K562 (cell line): ENCODE data around the gene SNAPC2. TPM values are rescaled to one million over a fixed set of nuclear protein-coding genes. Genes with fewer than 3 reads are reported as not detected.

Experiments used
- BRF1 ChIP-seq: IDR thresholded peaks from 3 replicates; pipeline ENCODE4 v1.6.1; 2011; ENCODE audit warnings: borderline replicate concordance, mild to moderate bottlenecking; ENCODE audit not compliant: insufficient read length; ENCODE audit errors: extremely low read depth
- CBFA2T3 ChIP-seq: fragments of 450-650 bp; IDR thresholded peaks from 2 replicates; pipeline ENCODE4 v1.6.1; 2017
- CREM ChIP-seq: IDR thresholded peaks from 2 replicates; pipeline ENCODE4 v1.6.1; 2014; ENCODE audit warnings: antibody characterized with exemption, low read depth
- JUN ChIP-seq, 2 experiments: sonication (generic) in 1 of 2; formaldehyde crosslinking in 1 of 2; IDR thresholded peaks; 2 replicates each; pipeline versions ENCODE4 v1.6.1 to v1.8.0; 2012 to 2022; ENCODE audit warnings: borderline replicate concordance in 2 of 2, mild to moderate bottlenecking in 2 of 2, improper control_type of control experiment in 1 of 2, low read depth in 1 of 2, low read length in 1 of 2, missing genetic modification reagents in 1 of 2
- JUND ChIP-seq, 2 experiments: IDR thresholded peaks; 2 replicates in 1 of 2; 3 replicates in 1 of 2; pipeline ENCODE4 v1.6.1; 2011; ENCODE audit warnings: borderline replicate concordance in 2 of 2, low read depth in 2 of 2, low read length in 2 of 2, improper control_type of control experiment in 1 of 2, missing biosample characterization in 1 of 2, missing genetic modification characterization in 1 of 2, missing genetic modification reagents in 1 of 2
- MAZ ChIP-seq, 2 experiments: fragments of 450-650 bp in 1 of 2; sonication (generic) in 1 of 2; formaldehyde crosslinking; IDR thresholded peaks in 1 of 2; conservative IDR thresholded peaks in 1 of 2; 2 replicates each; pipeline versions ENCODE4 v1.4.0 to v1.5.0; 2020; ENCODE audit warnings: mild to moderate bottlenecking in 1 of 2, missing genetic modification reagents in 1 of 2
- MTA1 ChIP-seq: fragments of 450-650 bp; IDR thresholded peaks from 2 replicates; pipeline ENCODE4 v1.6.1; 2017; ENCODE audit warnings: borderline replicate concordance
- NFE2 ChIP-seq: IDR thresholded peaks from 2 replicates; pipeline ENCODE4 v1.6.1; 2014; ENCODE audit warnings: antibody characterized with exemption, low read depth
- POLR2AphosphoS5 ChIP-seq: IDR thresholded peaks from 2 replicates; pipeline ENCODE4 v1.6.1; 2011; ENCODE audit warnings: mild to moderate bottlenecking, low read depth, low read length, moderate library complexity; ENCODE audit not compliant: control insufficient read depth, insufficient read depth
- TOE1 ChIP-seq, 2 experiments: fragments of 450-650 bp in 1 of 2; sonication (generic) in 1 of 2; formaldehyde crosslinking in 1 of 2; IDR thresholded peaks; 2 replicates each; pipeline versions ENCODE4 v1.7.1 to v1.8.0; 2016 to 2022; ENCODE audit warnings: borderline replicate concordance in 2 of 2, mild to moderate bottlenecking in 2 of 2, antibody characterized with exemption in 1 of 2, inconsistent platforms in 1 of 2, low read depth in 1 of 2, missing genetic modification reagents in 1 of 2, moderate library complexity in 1 of 2
- TRIM28 ChIP-seq: fragments of 450-650 bp; IDR thresholded peaks from 2 replicates; pipeline ENCODE4 v1.6.1; 2017
- polyA plus RNA-seq, 8 experiments: library from polyadenylated mRNA; depleted of rRNA in 4 of 8; stranded (reverse) in 5 of 8; unstranded in 3 of 8; fragments of >200 nt; fragmentation: Nextera tagmentation in 2 of 8; fragmentation: Illumina TruSeq in 1 of 8; extraction: Ambion mirVana in 2 of 8; extraction: Trizol in 1 of 8; gene quantifications; 2 replicates each; pipeline versions ENCODE4 v1.2.1 to v1.2.3, GENCODE V29; 2011 to 2014; ENCODE audit warnings: inconsistent platforms in 1 of 8, missing spikeins in 1 of 8
- total RNA-seq, 7 experiments: library from RNA; depleted of rRNA in 6 of 7; stranded (reverse); fragments of >200 nt in 6 of 7; fragmentation: Illumina TruSeq in 2 of 7; extraction: Trizol in 2 of 7; gene quantifications; 2 replicates each; pipeline versions ENCODE4 v1.2.1 to v1.2.3, GENCODE V29; 2011 to 2021; ENCODE audit warnings: low replicate concordance in 1 of 7
- TF ChIP-seq, protein P1 (sequence below): fragments of 450-650 bp; formaldehyde crosslinking; IDR thresholded peaks from 2 replicates; pipeline ENCODE4 v1.4.0; 2022; ENCODE audit warnings: missing genetic modification characterization
- TF ChIP-seq, protein P2 (sequence below), 2 experiments: fragments of 450-650 bp in 1 of 2; sonication (generic) in 1 of 2; formaldehyde crosslinking in 1 of 2; IDR thresholded peaks; 2 replicates each; pipeline versions ENCODE4 v1.7.1 to v1.9.0; 2016 to 2022; ENCODE audit warnings: inconsistent platforms in 1 of 2, mild to moderate bottlenecking in 1 of 2, missing genetic modification reagents in 1 of 2

Gene SNAPC2
- total and polyA plus RNA-seq, 9 of the 15 experiments (the other 6 are each of a cell fraction or from before 2014, with no cell fraction given) = 0.59 to 45.1 (median 15.3) TPM

- TF ChIP-seq JUN (IDR thresholded peaks at IDR 0.05; ENCODE audit: borderline replicate concordance, low read depth, low read length) (no peak), JUN (CRISPR knock-in tag; IDR thresholded peaks at IDR 0.05; ENCODE audit: borderline replicate concordance) (peak; percentile 77; the same call in 1 of the 2 replicates), JUND (IDR thresholded peaks at IDR 0.05; ENCODE audit: borderline replicate concordance, low read depth, low read length) (peak; percentile 25; the same call in 1 of the 2 replicates), JUND (tag; IDR thresholded peaks at IDR 0.05; ENCODE audit: borderline replicate concordance, low read depth, low read length) (no peak), TOE1 (IDR thresholded peaks at IDR 0.05; ENCODE audit: borderline replicate concordance) (peak; percentile 40; the same call in 1 of the 2 replicates), TOE1 (CRISPR knock-in tag; IDR thresholded peaks at IDR 0.05; ENCODE audit: borderline replicate concordance, low read depth) (peak; percentile 63; the same call in 1 of the 2 replicates), NFE2 (no peak), MTA1 (0 out of 2 replicates have a peak, but pooled peaks have one; percentile 40), MAZ (CRISPR knock-in tag; conservative IDR thresholded peaks at IDR 0.05 in 1 of 2, IDR thresholded peaks at IDR 0.05 in 1 of 2) (peak; percentile 66 to 83; a peak in 3 of 4 replicates), BRF1 (no peak), TRIM28 (no peak), CREM (peak; percentile 38), CBFA2T3 (no peak), POLR2AphosphoS5 (peak; percentile 68)
- TF ChIP-seq, protein P1, sequence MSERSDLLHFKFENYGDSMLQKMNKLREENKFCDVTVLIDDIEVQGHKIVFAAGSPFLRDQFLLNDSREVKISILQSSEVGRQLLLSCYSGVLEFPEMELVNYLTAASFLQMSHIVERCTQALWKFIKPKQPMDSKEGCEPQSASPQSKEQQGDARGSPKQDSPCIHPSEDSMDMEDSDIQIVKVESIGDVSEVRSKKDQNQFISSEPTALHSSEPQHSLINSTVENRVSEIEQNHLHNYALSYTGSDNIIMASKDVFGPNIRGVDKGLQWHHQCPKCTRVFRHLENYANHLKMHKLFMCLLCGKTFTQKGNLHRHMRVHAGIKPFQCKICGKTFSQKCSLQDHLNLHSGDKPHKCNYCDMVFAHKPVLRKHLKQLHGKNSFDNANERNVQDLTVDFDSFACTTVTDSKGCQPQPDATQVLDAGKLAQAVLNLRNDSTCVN (CRISPR knock-in tag) = peak; percentile 91; the same call in 1 of the 2 replicates
- TF ChIP-seq, protein P2, sequence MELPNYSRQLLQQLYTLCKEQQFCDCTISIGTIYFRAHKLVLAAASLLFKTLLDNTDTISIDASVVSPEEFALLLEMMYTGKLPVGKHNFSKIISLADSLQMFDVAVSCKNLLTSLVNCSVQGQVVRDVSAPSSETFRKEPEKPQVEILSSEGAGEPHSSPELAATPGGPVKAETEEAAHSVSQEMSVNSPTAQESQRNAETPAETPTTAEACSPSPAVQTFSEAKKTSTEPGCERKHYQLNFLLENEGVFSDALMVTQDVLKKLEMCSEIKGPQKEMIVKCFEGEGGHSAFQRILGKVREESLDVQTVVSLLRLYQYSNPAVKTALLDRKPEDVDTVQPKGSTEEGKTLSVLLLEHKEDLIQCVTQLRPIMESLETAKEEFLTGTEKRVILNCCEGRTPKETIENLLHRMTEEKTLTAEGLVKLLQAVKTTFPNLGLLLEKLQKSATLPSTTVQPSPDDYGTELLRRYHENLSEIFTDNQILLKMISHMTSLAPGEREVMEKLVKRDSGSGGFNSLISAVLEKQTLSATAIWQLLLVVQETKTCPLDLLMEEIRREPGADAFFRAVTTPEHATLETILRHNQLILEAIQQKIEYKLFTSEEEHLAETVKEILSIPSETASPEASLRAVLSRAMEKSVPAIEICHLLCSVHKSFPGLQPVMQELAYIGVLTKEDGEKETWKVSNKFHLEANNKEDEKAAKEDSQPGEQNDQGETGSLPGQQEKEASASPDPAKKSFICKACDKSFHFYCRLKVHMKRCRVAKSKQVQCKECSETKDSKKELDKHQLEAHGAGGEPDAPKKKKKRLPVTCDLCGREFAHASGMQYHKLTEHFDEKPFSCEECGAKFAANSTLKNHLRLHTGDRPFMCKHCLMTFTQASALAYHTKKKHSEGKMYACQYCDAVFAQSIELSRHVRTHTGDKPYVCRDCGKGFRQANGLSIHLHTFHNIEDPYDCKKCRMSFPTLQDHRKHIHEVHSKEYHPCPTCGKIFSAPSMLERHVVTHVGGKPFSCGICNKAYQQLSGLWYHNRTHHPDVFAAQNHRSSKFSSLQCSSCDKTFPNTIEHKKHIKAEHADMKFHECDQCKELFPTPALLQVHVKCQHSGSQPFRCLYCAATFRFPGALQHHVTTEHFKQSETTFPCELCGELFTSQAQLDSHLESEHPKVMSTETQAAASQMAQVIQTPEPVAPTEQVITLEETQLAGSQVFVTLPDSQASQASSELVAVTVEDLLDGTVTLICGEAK (IDR thresholded peaks at IDR 0.05) = peak; percentile 65
- TF ChIP-seq, protein P2 (CRISPR knock-in tag; IDR thresholded peaks at IDR 0.05) = no peak
Measured at GRCh38 chr19:7920519-7921301, 572 bp downstream of the SNAPC2 start (continued).
